HL-60/S4 (cell line): ENCODE results near the gene RNASE12.
"Not testable (repeated sequence)": the region's sequence is repeated elsewhere in the genome, so short reads cannot be mapped to it uniquely, and the experiment has no call there.

ENCODE experiments used
- in situ Hi-C: fragments of 300-500 bp; cut with MboI; formaldehyde crosslinking; loops from 2 replicates; pipeline ENCODE4 v1.14.3; 2022; ENCODE audit warnings: low sequenced_read_pairs

RNASE12 gene

DNA sequence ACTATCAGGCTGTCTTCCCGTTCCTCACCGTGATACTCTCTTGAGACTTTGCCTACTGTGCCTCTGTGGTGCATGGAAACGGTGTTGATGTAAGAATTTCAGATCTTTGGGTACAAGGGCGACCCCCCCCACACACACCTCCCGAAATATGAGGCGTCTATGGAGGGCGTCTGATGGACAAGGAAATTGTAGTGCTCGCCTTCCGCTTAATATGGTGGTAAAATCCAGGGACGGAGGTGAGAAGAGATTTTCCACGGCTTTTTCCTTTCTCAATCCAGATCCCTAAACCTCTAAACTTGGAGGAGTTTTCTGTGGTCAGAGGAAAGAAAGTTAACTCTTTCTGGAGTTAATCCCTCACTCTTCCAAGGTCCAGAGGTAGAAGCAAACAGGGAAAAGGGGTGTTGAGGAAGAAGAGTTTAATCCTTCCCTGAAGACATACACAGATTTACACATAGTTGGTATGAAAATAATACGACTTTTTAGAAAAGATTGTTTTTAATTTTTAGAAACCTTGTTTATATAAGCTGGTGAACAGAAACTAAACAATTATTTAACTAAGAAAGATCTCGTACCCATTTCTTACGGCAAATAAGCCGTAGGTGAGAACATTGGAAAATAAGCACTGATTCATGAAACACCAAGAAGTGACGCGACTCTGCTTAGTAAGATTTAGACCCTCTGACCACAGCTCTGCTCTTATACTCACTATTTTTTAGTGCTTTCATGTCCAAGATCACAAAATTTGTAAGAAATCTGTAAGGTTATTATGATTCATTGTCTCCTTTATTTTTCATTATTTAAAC is 23.1 kb upstream of the RNASE12 start:
- in situ Hi-C loops, result loop anchor here (5.0 kb wide), 2 partner anchors 73 to 282 kb away; partner anchors contain the start of genes ANG and CCNB1IP1

DNA sequence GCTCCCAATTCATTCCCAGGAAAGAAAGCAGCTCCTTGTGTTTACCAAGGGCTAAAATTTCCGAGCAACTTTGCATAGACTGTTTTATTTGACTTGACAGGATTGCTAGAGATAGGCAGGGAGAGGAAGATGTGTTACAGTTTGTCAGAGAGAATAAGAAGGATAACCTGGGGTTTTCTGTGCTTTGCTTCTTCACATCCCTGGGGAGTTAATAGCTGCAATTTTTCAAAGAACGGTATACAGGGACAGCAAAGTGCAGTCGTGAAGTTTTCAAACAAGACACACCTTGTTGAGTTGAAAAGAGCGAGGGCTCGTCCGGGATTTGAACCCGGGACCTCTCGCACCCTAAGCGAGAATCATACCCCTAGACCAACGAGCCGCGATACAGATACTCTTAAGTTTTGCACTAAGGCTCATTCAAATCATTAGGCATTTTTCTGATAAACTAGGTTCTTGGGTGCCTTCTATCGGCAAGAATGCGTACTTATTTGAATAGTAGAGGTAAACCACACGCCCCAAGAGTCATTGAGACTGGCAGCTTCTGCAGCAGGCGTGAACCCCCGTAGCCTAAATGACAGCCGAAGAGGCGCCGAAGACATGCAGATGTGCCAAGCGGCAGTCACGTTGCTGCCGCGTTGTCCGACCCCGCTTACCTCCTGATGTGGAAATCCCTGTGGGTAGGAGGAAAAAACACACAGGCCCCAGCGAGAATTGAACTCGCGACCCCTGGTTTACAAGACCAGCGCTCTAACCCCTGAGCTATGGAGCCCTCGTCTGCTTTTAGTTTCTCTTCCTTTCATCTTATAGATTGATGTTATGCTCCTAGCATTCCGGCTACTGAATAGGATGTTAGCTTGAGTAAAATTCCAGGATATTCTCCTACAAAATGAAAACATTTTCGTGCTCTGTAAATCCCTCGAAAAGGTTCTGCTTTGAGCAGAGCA is 22.2 kb upstream of the RNASE12 start:
- in situ Hi-C loops, result loop anchor here (5.0 kb wide), 2 partner anchors 74 to 281 kb away; partner anchors contain the start of genes ANG and CCNB1IP1

DNA sequence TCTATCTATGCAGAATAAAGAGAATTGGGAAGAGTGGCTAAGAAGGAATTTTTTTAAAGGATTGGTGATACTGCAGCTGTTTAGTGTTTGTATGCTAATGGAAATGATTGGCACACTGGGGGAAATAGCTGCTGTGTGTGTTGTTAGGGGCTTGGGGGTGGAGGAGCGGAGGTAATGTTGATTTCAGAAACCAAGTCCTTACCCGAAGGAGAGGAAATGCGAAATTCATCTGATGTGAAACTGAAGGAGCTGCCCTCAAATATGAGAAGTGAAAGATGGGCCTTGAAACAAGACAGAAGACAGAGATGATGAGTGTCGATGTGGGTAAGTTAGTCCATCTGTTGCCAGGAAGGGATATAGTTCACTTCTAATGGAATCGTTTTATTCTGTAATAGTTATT is 21.2 kb upstream of the RNASE12 start:
- in situ Hi-C loops, result loop anchor here (5.0 kb wide), 2 partner anchors 75 to 280 kb away; partner anchors contain the start of genes ANG and CCNB1IP1

DNA sequence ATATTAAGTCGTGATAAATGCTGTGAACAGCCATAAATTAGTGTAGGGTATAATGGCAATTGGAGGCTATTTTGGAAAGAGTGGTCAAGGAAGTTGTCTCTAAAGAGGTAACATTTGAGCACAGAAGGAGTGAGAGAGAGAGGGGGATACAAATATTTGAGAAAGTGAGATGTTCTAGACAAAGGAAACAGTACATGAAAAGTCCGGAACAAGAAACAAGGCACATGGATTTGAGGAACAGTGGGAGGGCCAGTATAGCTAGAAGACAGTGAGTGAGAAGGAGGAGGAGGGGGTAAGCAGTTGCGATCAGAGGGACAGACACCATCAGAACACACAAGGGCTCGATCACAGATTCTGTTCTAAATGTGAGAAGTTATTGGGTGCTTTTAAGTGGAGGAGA is 20.1 kb upstream of the RNASE12 start:
- in situ Hi-C loops, result loop anchor here (5.0 kb wide), 2 partner anchors 76 to 279 kb away; partner anchors contain the start of genes ANG and CCNB1IP1

DNA sequence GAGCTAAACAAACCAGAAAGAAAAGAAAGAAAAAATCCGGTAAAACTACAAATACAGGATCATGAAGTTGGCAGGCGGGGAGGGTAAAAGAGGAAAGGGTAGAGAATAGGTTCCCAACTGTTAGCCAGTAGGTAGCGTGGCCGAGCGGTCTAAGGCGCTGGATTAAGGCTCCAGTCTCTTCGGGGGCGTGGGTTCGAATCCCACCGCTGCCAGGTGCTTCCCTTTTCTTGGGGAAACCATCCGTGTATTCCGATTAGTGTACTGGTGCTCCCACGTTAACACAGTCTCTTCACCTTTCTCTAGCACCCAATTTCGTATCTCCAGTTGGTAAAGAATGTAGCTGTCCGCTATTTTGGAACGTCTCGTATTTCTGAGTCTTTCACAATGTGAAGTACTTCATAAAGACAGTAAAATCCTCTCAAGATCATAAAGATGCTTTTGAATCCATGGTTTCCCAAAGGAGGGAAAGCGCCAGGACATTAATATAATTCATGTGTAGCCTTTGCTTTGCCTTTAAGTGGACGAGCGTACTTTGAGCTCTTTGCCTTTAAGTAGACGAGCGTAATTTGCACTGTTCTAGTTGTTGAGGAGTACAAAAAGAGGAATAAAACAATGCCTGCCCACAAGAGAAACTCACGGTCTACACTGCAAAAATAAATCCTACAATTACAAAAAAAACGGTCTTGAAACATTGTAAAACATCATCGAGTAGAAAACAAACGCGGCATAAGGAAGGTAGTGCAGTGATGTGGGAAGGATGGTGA is 19.0 kb upstream of the RNASE12 start:
- in situ Hi-C loops, result loop anchor here (5.0 kb wide), 2 partner anchors 77 to 278 kb away; partner anchors contain the start of genes ANG and CCNB1IP1

DNA sequence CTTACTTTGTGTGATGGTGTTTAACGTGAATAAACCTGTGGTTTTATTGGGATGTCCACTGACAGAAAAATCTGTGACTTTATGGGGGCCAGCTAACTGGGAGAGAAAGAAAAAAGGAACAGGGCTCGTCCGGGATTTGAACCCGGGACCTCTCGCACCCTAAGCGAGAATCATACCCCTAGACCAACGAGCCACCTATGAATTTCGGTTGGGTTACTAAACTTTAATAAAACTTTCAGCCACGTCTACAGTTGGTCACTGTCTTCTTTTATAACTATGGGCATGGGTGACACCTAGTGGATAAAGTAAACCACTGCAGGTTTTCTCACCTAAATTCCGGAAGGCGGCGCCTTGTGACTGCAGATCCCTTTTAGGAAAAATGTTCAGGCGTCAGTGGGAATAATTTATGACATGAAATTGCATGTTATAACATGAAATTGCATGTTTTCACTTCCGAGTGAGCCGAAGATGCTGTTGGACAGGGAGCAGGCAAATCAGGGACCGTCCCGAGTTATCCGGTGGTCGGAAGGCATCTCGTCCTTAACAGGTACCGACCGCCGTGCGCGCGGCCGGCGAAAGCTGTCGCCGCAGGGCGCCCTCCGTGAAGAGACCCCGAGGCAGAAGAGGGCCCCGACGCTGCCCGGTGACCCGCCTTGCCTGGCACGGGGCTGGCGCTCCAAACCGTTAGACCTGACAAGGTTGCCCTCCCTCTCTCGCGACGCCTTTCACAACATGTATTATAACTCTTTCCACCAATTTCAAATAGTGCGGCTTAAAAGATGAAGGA is 18.2 kb upstream of the RNASE12 start:
- in situ Hi-C loops, result loop anchor here (5.0 to 10.0 kb wide), 4 partner anchors 77 to 277 kb away; partner anchors contain the start of genes ANG, CCNB1IP1, PIP4P1 and PNP

DNA sequence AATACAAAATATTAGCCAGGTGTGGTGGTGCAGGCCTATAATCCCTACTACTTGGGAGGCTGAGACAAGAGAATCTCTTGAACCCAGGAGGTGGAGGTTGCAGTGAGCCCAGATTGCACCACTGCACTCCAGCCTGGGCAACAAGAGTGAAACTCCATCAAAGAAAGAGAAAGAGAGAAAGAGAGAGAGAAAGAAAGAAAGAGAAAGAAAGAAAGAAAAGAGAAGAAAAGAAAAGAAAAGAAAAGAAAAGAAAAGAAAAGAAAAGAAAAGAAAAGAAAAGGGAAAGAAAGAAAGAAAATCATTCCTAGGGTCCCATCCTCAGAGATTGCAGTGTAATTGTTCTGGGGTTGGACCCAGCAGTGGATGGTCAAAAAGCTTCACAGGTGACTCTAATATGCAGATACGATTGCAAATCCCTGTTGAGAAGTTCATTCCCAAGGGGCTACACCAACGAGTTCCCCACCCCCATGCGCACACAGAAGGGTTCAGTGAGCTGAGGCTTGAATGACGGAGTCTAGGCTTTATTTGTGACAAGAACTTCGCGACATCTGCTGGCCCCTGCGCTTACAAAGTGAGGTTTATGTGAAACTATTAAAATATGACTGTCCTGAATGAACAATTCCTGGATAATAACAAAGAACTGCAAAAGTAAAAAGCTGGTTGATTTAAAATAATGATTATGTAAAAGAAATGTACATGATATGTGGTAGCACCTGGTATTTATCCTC is 17.4 kb upstream of the RNASE12 start:
- in situ Hi-C loops, result loop anchor here (5.0 to 10.0 kb wide), 2 partner anchors 76 to 144 kb away; partner anchors contain the start of genes PIP4P1 and PNP

DNA sequence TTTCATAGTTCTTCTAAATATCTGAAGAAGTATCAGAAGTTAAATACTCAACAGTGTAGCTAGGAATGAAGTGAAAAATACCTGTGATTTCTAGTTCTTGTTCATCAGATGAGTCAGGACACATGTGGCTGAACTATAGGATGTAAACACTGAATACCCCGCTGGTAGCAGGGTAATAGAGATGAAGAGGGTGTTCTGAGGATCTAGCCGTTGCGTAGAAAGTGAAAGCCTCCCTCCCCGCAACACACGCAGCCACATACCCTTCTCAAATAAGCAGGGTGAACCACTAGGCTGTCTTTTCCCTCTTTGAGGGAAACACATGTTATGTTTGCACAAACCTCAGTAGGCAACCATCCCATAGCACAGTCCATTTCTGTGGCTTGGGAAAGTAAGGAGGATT is 16.4 kb upstream of the RNASE12 start:
- in situ Hi-C loops, result loop anchor here (5.0 to 10.0 kb wide), 2 partner anchors 75 to 143 kb away; partner anchors contain the start of genes PIP4P1 and PNP

DNA sequence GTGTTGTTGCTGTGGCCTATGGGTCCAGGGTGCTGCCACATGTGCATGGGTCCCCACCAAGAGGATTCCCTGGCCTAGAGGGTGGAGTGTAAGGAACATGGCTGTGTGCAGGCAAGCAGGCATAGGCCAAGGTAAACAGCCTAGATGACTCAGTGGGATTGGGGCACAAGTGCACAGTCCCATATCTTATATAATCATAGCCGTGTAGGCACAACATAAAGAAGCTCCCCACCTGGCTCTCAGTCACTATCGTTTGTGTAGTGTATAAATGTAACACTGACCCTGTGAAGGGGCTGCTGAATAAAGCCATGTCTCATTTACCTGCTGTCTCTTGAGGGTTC is 15.7 kb upstream of the RNASE12 start:
- in situ Hi-C loops, result loop anchor here (5.0 to 10.0 kb wide), 2 partner anchors 75 to 142 kb away; partner anchors contain the start of genes PIP4P1 and PNP

DNA sequence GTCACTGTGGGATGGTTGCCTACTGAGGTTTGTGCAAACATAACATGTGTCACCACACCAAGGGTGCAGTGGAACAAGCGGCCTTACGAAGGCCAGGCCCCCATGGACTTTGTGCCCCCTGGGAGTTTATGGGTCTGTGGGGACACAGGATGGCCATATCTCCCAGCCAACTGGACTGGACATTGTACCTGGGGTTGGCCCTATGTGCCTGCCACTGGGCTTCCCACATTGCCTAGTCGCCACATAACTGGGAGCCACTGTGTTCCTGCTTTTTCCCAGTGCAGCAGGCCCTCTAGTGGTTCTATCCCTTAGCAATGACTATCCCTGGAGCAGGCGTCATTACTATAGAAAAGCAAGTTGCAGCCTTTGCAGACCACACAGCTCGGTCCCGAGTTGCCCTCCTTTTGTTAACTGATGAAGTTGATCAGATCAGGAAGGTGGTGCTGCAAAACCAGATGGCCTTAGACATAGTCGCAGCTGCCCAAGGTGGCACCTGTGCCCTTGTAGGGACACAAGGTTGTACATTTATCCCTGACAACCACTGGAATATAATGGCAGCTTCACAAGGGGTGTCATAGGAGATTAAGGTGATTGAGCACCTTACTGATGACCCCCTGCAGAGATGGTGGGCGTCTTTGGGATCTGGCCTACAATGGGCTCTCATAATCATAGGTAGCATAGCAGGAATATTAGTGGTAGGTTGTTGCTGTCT is 15.2 kb upstream of the RNASE12 start:
- in situ Hi-C loops, result loop anchor here (5.0 to 10.0 kb wide), 2 partner anchors 74 to 142 kb away; partner anchors contain the start of genes PIP4P1 and PNP

DNA sequence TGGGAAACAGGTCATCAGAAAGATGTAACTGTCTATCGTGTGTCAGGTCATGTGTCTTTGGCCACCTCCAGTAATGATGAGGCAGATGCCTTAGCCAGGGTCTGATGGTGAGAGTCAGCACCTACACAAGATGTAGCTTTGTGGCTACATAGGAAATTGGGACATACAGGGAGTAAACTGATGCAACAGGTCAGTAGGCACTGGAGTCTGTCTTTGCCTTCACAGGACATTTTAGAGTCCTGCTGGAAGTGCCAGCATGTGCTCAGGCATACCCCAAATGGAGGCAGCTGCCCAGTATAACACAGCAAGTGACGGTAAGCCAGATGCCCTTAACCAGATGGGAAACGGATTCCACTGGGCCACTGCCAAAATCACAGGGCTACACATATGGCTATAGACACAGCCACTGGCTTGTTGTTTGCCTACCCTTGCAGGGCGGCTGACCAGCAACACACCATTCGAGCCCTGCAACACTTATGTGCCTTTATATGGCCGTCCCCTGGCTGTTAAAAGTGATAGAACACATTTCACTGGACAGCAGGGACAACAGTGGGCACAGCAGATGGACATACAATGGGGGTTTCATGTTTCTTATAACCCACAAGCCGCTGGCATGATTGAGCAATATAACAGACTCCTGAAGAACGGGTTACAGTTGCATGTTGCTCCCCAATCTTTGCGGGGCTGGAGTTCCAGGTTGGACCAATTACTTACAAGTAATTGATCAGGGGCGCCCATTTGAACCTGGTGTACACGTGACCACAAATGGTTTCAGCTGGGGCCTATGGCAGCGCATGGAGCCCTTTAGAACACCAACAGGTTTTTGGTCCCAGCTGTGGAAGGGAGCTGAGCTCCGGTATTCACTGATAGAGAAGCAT is 12.9 kb upstream of the RNASE12 start:
- in situ Hi-C loops, result loop anchor here (10.0 kb wide), 1 partner anchor 139 kb away; the partner anchor contains the start of genes PIP4P1 and PNP

DNA sequence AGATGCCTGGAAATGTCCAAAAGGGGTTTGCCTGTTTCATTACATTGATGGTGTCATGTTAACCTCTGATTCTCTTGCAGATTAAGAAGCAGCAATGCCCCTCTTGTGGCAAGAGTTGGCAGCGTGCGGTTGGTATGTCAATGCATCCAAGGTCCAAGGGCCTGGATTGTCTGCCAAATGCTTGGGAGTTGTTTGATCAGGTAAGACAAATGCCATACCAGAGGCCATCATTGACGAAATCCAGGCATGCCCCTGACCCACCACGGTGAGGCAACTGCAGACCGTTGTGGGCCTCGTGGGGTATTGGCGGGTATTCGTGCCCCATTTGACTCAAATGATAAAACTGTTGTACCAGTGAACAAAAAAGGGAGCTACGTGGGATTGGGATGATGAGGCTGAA is 11.4 kb upstream of the RNASE12 start:
- in situ Hi-C loops, result loop anchor here (10.0 kb wide), 1 partner anchor 138 kb away; the partner anchor contains the start of genes PIP4P1 and PNP

DNA sequence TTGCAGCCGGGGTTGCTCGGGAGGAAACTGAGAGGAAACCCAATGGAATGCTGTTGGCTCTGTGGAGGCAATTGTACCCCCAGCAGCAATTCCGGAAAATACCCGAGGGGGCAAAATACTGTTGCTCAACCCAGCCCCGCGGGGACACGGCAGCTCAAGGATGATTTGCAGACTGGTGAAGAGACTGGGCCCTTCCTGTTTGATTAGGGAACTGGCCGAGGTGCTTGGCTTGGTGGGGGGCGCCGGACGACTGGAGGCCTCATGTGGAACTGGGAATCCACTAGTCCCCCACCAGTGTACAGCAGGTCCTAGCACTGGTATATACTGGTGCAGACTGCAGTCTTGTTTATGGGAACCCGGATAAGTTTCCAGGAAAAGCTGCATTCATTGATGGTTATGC is 10.3 kb upstream of the RNASE12 start:
- in situ Hi-C loops, result loop anchor here (10.0 kb wide), 1 partner anchor 137 kb away; the partner anchor contains the start of genes PIP4P1 and PNP

DNA sequence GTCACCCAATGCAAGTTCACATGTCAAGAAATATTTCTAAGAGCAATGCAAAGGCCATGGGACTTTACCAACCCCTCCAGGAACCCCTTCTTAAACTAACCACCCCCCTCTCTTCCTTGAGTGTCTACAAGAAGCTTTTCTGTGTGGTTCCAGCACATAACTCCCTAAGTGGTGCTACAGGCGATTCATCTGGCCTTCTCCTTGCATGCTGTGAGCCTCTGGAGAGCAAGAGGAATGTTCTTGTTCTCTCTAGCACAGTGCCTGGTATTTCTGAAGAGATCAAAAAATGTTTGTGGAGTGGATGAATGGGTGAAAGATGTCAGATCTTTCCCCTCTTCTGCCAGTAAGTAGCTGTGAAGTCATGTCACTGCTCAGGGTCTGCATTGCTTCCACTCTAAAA is 5.9 kb upstream of the RNASE12 start:
- in situ Hi-C loops, result no loop called here

DNA sequence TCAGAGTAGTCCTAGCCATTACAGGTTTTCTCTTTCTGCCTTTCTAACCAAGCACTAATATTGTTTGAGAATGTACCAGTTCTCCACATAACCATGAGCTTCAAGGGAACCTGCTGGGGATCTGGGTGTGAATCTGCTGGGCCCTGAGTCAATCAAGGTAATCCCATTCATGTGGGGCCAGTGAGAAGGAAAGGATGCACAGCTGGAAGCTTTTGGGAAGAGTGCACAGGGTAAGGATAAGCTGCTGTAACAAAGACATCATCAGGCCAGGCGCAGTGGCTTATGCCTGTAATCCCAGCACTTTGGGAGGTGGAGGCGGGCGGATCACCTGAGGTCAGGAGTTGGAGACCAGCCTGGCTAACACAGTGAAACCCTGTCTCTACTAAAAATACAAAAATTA is 4.5 kb upstream of the RNASE12 start:
- in situ Hi-C loops, result not testable (repeated sequence)

DNA sequence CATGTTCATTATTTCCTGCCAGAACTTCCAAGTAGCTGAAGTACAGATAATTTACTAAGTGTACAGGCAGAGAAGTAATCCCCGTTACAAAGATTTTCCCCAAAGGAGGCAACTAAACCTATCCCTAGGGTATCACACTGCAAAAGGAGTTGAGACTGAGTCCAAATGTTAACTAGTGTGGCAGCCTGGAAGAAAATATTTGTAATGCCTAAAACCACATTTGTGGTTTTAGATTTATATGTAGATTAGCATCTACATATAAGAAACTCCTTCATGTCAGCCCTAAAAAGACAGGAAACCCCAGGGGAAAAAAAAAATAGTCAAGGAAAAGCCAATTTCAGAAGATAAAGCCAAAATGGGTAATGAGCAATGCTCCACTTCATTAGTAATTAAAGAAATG is 1.4 kb upstream of the RNASE12 start:
- in situ Hi-C loops, result no loop called here
